Measurements from ENCODE around the gene PAMR1.
"Not testable (repeated sequence)": the region's sequence is repeated elsewhere in the genome, so short reads cannot be mapped to it uniquely, and the experiment has no call there.

Gene PAMR1

GRCh38 chr11:35525501-35526175 is at the start of gene PAMR1:
Gene PAMR1 (minus strand): TSS chr11:35525616. CDS start chr11:35525585, 31 bp downstream.
- no peak for DNase-seq

- DNase-seq, result no peak
Observed at GRCh38 chr11:35571696-35572095, 46.3 kb upstream of the PAMR1 start.

- no peak for DNase-seq
Observed at GRCh38 chr11:35567737-35568465, 42.5 kb upstream of the PAMR1 start.

GRCh38 chr11:35566885-35567284 is 41.5 kb upstream of the PAMR1 start:
- no peak for DNase-seq

- DNase-seq, result no peak
Observed at GRCh38 chr11:35566181-35566580, 40.8 kb upstream of the PAMR1 start.

- DNase-seq, result no peak
Observed at GRCh38 chr11:35564245-35564595, 38.8 kb upstream of the PAMR1 start.

GRCh38 chr11:35563484-35564244 is 38.2 kb upstream of the PAMR1 start:
- no peak for DNase-seq

- DNase-seq, result no peak
Observed at GRCh38 chr11:35559949-35560348, 34.5 kb upstream of the PAMR1 start.

GRCh38 chr11:35558513-35558912 is 33.1 kb upstream of the PAMR1 start:
- no peak for DNase-seq

GRCh38 chr11:35555488-35555887 is 30.1 kb upstream of the PAMR1 start:
- DNase-seq, result no peak

- DNase-seq, result no peak
Observed at GRCh38 chr11:35554491-35555437, 29.3 kb upstream of the PAMR1 start.

GRCh38 chr11:35553831-35554230 is 28.4 kb upstream of the PAMR1 start:
- no peak for DNase-seq

- no peak for DNase-seq
Observed at GRCh38 chr11:35553021-35553420, 27.6 kb upstream of the PAMR1 start.

GRCh38 chr11:35552616-35553015 is 27.2 kb upstream of the PAMR1 start:
- DNase-seq, result no peak

- DNase-seq, result no peak
Observed at GRCh38 chr11:35550374-35551036, 25.1 kb upstream of the PAMR1 start.

- DNase-seq, result no peak
Observed at GRCh38 chr11:35549787-35550186, 24.4 kb upstream of the PAMR1 start.

- no peak for DNase-seq
Observed at GRCh38 chr11:35548925-35549561, 23.6 kb upstream of the PAMR1 start.

- DNase-seq, result not testable (repeated sequence)
Observed at GRCh38 chr11:35547995-35548394, 22.6 kb upstream of the PAMR1 start.

GRCh38 chr11:35546317-35546716 is 20.9 kb upstream of the PAMR1 start:
- DNase-seq, result no peak

GRCh38 chr11:35545391-35546003 is 20.1 kb upstream of the PAMR1 start:
- DNase-seq, result no peak

GRCh38 chr11:35543481-35543880 is 18.1 kb upstream of the PAMR1 start:
- DNase-seq, result no peak

Data from activated CD4-positive, alpha-beta T cell treated with anti-CD3 and anti-CD28 coated beads, Interleukin-2, amount 50 U/mL, for 4 hours (primary cell).